Sigmoid colon (tissue), 7 donors: Measurements from ENCODE around the gene TMPRSS4. TPM values are rescaled to one million over a fixed set of nuclear protein-coding genes. Genes with fewer than 3 reads are reported as not detected.

Experiments used
- DNase-seq: peaks from one replicate; pipeline ENCODE4 v3.0.0-alpha.2; 2019
- H3K27ac ChIP-seq, 4 donors: fragments of 200-600 bp; sonication (generic); one replicate each; pipeline ENCODE4 v1.5.1; 2016 to 2019; ENCODE audit warnings: mild to moderate bottlenecking in 1 of 4
- H3K27me3 ChIP-seq, 3 donors: fragments of 200-600 bp; sonication (generic); one replicate each; pipeline ENCODE4 v1.5.1; 2019; ENCODE audit warnings: mild to moderate bottlenecking in 1 of 3
- H3K36me3 ChIP-seq, 4 donors: fragments of 200-600 bp; sonication (generic); one replicate each; pipeline ENCODE4 v1.5.1; 2016 to 2019
- H3K4me1 ChIP-seq, 4 donors: fragments of 200-600 bp; sonication (generic); one replicate each; pipeline ENCODE4 v1.5.1; 2017 to 2019
- H3K4me3 ChIP-seq, 4 donors: fragments of 200-600 bp; sonication (generic); one replicate each; pipeline ENCODE4 v1.5.1; 2017 to 2019; ENCODE audit warnings: mild to moderate bottlenecking in 2 of 4, moderate library complexity in 1 of 4
- H3K9me3 ChIP-seq, 4 donors: fragments of 200-600 bp in 3 of 4; sonication (generic) in 3 of 4; one replicate each; pipeline versions ENCODE4 v1.5.1 to v1.6.1; 2013 to 2019
- EP300 ChIP-seq, 4 donors: sonication (generic); formaldehyde crosslinking; IDR thresholded peaks; one replicate each; pipeline ENCODE4 v1.6.1; 2017; ENCODE audit warnings: antibody characterized with exemption in 4 of 4
- POLR2A ChIP-seq, 2 donors: fragments of 450-650 bp; IDR thresholded peaks; one replicate each; pipeline ENCODE4 v1.6.1; 2016; ENCODE audit warnings: antibody characterized with exemption in 2 of 2, mild to moderate bottlenecking in 2 of 2, moderate library complexity in 2 of 2
- POLR2AphosphoS5 ChIP-seq, 4 donors: sonication (generic); formaldehyde crosslinking; IDR thresholded peaks; one replicate each; pipeline ENCODE4 v1.6.1; 2017; ENCODE audit warnings: antibody characterized with exemption in 4 of 4
- WGBS, 2 donors: extraction: QIAGEN DNeasy Blood & Tissue Kit; methylation state at CpG; one replicate each; pipeline ENCODE4 v1.1.7; 2013; 5-methylcytosine and 5-hydroxymethylcytosine counted together
- intact Hi-C: fragments of 100-400 bp; cut with DNase I; formaldehyde crosslinking; loops from one replicate; pipeline ENCODE4 v1.15.1; 2023
- polyA plus RNA-seq, 3 donors: library from polyadenylated mRNA; stranded (reverse); fragments of 200-250 nt; gene quantifications; one replicate each; pipeline ENCODE4 v1.2.3, GENCODE V29; 2013
- total RNA-seq, 4 donors: library from RNA; depleted of rRNA; stranded (reverse); fragments of >200 nt; gene quantifications; one replicate each; pipeline ENCODE4 v1.1.0, GENCODE V29; 2016
- TF ChIP-seq, protein P1 (sequence below), 4 experiments: fragments of 450-650 bp in 3 of 4; fragments of 200-600 bp in 1 of 4; IDR thresholded peaks; one replicate each; pipeline ENCODE4 v1.5.1; 2016 to 2019; ENCODE audit warnings: antibody characterized with exemption in 4 of 4, mild to moderate bottlenecking in 3 of 4, moderate library complexity in 2 of 4
- donor health status: healthy with polysubstance abuse.
- donor health status: Bipolar disorder and iron deficiency.
- donor health status: healthy.

Gene TMPRSS4
- total and polyA plus RNA-seq, 7 donors: 1.4 to 134 (median 84.6) TPM; not detected in 3

DNA sequence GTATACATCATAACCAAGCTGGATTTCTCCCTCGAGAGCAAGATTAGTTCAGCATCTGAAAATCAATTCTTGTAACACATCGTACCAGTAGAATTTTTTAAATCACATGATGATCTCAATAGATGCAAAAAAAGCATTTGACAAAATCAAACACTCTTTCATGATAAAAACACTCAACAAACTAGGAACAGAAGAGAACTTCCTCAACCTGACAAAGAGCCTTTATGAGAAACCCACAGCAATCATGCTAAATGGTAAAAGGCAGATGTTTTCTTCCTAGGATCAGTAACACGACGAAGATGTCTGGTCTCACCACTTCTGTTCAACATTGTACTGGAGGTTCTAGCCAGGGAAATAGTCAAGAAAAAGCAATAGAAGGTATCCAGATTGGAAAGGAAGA lies 34.1 kb upstream of the TMPRSS4 start:
- H3K27ac ChIP-seq: no peak overlapping the region
- WGBS, 2 donors: 29 to 47% methylated on average over 4 of the region's 4 CpGs
- no peaks in the 10 kb centered on the region for H3K9me3 ChIP-seq
- no peak for DNase-seq
- no peaks in the 10 kb centered on the region for H3K36me3 ChIP-seq
- no peaks in the 10 kb centered on the region for H3K4me1 ChIP-seq
- TF ChIP-seq, protein P1, sequence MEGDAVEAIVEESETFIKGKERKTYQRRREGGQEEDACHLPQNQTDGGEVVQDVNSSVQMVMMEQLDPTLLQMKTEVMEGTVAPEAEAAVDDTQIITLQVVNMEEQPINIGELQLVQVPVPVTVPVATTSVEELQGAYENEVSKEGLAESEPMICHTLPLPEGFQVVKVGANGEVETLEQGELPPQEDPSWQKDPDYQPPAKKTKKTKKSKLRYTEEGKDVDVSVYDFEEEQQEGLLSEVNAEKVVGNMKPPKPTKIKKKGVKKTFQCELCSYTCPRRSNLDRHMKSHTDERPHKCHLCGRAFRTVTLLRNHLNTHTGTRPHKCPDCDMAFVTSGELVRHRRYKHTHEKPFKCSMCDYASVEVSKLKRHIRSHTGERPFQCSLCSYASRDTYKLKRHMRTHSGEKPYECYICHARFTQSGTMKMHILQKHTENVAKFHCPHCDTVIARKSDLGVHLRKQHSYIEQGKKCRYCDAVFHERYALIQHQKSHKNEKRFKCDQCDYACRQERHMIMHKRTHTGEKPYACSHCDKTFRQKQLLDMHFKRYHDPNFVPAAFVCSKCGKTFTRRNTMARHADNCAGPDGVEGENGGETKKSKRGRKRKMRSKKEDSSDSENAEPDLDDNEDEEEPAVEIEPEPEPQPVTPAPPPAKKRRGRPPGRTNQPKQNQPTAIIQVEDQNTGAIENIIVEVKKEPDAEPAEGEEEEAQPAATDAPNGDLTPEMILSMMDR (IDR thresholded peaks at IDR 0.05): no peak
- no peak for TF ChIP-seq EP300 (IDR thresholded peaks at IDR 0.05)
- no peak for TF ChIP-seq POLR2AphosphoS5 (IDR thresholded peaks at IDR 0.05)
- no peak for TF ChIP-seq POLR2A (IDR thresholded peaks at IDR 0.05)
- intact Hi-C loops: no loop called here
- H3K4me3 ChIP-seq: no peak overlapping the region
- H3K27me3 ChIP-seq: no peaks in the 10 kb centered on the region

DNA sequence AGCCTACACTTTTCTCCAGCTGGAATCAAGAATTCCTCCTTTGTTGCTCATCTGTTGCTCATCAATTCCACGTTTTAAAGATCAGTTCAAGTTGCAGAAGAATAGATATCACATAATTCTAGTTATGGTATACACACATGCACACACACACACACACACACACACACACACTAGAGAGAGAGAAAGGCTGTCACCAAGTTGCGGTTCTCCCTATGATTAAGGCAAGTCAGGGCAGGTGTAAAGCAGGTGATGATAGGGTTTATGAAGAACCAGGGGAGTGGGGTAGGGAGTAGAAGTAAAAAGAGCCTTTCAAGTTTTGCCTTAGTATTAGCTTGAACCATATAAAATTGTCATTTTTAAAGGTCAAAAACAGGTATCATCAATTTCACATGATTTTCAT lies 31.7 kb upstream of the TMPRSS4 start:
- intact Hi-C loops: no loop called here
- Histone ChIP-seq H3K4me3 (no peak overlapping the region), H3K27me3 (no peaks in the 10 kb centered on the region), H3K36me3 (no peaks in the 10 kb centered on the region), H3K27ac (no peak overlapping the region), H3K4me1 (no peaks in the 10 kb centered on the region), H3K9me3 (no peaks in the 10 kb centered on the region)
- no peak for DNase-seq
- TF ChIP-seq EP300 (IDR thresholded peaks at IDR 0.05) (no peak), POLR2A (IDR thresholded peaks at IDR 0.05) (no peak), POLR2AphosphoS5 (IDR thresholded peaks at IDR 0.05) (no peak)
- TF ChIP-seq, protein P1 (IDR thresholded peaks at IDR 0.05): no peak
- 75 to 81% methylated on average over 2 of the region's 2 CpGs for WGBS, 2 donors

GRCh38 chr11:118046051-118046963 lies 30.6 kb upstream of the TMPRSS4 start:
- 48 to 57% methylated on average over 5 of the region's 5 CpGs for WGBS, 2 donors
- no peaks in the 10 kb centered on the region for H3K4me1 ChIP-seq
- H3K9me3 ChIP-seq: no peaks in the 10 kb centered on the region
- TF ChIP-seq POLR2A (IDR thresholded peaks at IDR 0.05): no peak
- no peak for TF ChIP-seq EP300 (IDR thresholded peaks at IDR 0.05)
- TF ChIP-seq, protein P1 (IDR thresholded peaks at IDR 0.05): no peak
- no peak for TF ChIP-seq POLR2AphosphoS5 (IDR thresholded peaks at IDR 0.05)
- H3K27ac ChIP-seq: no peak overlapping the region
- no peak overlapping the region for H3K4me3 ChIP-seq
- intact Hi-C loops: no loop called here
- H3K27me3 ChIP-seq: no peaks in the 10 kb centered on the region
- H3K36me3 ChIP-seq: no peaks in the 10 kb centered on the region
- no peak for DNase-seq

- WGBS, 2 donors: 73 to 76% methylated on average over 8 of the region's 8 CpGs
- no peak for DNase-seq
- TF ChIP-seq EP300 (IDR thresholded peaks at IDR 0.05): no peak
- Histone ChIP-seq H3K27me3 (no peaks in the 10 kb centered on the region), H3K4me3 (no peak overlapping the region), H3K27ac (no peak overlapping the region), H3K36me3 (no peaks in the 10 kb centered on the region), H3K4me1 (no peaks in the 10 kb centered on the region), H3K9me3 (no peaks in the 10 kb centered on the region)
- intact Hi-C loops: no loop called here
These were observed 29.7 kb upstream of the TMPRSS4 start for GRCh38 chr11:118046964-118047700.

DNA sequence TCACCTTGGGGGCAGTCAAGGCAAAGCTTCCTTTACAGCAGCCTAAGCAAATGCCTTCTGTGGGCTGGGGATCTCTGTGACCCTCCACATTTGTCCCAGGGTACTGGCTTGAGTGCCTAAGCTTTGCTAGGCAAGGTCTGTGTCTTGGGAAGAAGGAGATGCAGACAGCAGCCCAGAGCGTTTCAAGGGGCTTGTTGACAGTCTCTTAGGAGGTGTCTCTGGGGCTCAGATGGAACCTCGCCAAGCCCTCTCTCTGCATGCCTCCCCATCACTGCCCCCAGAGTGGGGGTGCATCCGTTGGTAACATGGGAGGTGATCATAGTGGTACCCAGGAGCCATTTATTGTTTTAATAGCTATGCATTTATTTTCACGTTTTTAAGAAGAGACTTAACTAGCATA lies 29.1 kb upstream of the TMPRSS4 start:
- Histone ChIP-seq H3K4me1 (no peaks in the 10 kb centered on the region), H3K27me3 (no peaks in the 10 kb centered on the region), H3K27ac (no peak overlapping the region), H3K9me3 (no peaks in the 10 kb centered on the region), H3K36me3 (no peaks in the 10 kb centered on the region), H3K4me3 (no peak overlapping the region)
- no peak for DNase-seq
- intact Hi-C loops: no loop called here
- TF ChIP-seq, protein P1 (IDR thresholded peaks at IDR 0.05): no peak
- no peak for TF ChIP-seq EP300 (IDR thresholded peaks at IDR 0.05)
- TF ChIP-seq POLR2AphosphoS5 (IDR thresholded peaks at IDR 0.05): no peak
- TF ChIP-seq POLR2A (IDR thresholded peaks at IDR 0.05): no peak
- WGBS, 2 donors: 88 to 92% methylated on average over 4 of the region's 4 CpGs
